ENCODE results near the gene BTBD19.

- TF ChIP-seq, protein P1, sequence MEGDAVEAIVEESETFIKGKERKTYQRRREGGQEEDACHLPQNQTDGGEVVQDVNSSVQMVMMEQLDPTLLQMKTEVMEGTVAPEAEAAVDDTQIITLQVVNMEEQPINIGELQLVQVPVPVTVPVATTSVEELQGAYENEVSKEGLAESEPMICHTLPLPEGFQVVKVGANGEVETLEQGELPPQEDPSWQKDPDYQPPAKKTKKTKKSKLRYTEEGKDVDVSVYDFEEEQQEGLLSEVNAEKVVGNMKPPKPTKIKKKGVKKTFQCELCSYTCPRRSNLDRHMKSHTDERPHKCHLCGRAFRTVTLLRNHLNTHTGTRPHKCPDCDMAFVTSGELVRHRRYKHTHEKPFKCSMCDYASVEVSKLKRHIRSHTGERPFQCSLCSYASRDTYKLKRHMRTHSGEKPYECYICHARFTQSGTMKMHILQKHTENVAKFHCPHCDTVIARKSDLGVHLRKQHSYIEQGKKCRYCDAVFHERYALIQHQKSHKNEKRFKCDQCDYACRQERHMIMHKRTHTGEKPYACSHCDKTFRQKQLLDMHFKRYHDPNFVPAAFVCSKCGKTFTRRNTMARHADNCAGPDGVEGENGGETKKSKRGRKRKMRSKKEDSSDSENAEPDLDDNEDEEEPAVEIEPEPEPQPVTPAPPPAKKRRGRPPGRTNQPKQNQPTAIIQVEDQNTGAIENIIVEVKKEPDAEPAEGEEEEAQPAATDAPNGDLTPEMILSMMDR (conservative IDR thresholded peaks at IDR 0.05 in 1 of 2, IDR thresholded peaks at IDR 0.05 in 1 of 2; ENCODE audit: low read depth in 1 of 2, low read length in 2 of 2), result no peak
- no peak for TF ChIP-seq EZH2 (IDR thresholded peaks at IDR 0.05; ENCODE audit: low read length, missing control alignments)
Observed at GRCh38 chr1:44803312-44804095, 4.8 kb upstream of the BTBD19 start.

Data from fibroblast of lung (primary cell).